ENCODE results near the gene KIF24.
"Not testable (repeated sequence)": the region's sequence is repeated elsewhere in the genome, so short reads cannot be mapped to it uniquely, and the experiment has no call there.

KIF24 gene

GRCh38 chr9:34328500-34328986 lies 525 bp downstream of the KIF24 start:
- DNase-seq (ENCODE audit: low spot score), result no peak

GRCh38 chr9:34326690-34327089 lies 2.4 kb downstream of the KIF24 start:
- no peak for DNase-seq (ENCODE audit: low spot score)

- no peak for DNase-seq (ENCODE audit: low spot score)
Measured at GRCh38 chr9:34322899-34323591, 6.0 kb downstream of the KIF24 start.

- DNase-seq (ENCODE audit: low spot score), result no peak
Measured at GRCh38 chr9:34321451-34321850, 7.6 kb downstream of the KIF24 start.

- DNase-seq (ENCODE audit: low spot score), result no peak
Measured at GRCh38 chr9:34318163-34318790, 10.8 kb downstream of the KIF24 start.

- DNase-seq (ENCODE audit: low spot score), result no peak
Measured at GRCh38 chr9:34317436-34317835, 11.6 kb downstream of the KIF24 start.

- DNase-seq (ENCODE audit: low spot score), result no peak
Measured at GRCh38 chr9:34311499-34312185, 17.4 kb downstream of the KIF24 start.

- no peak for DNase-seq (ENCODE audit: low spot score)
Measured at GRCh38 chr9:34310215-34310614, 18.9 kb downstream of the KIF24 start.

GRCh38 chr9:34308316-34308715 lies 20.8 kb downstream of the KIF24 start:
- not testable (repeated sequence) for DNase-seq (ENCODE audit: low spot score)

GRCh38 chr9:34301064-34301463 lies 28.0 kb downstream of the KIF24 start:
- not testable (repeated sequence) for DNase-seq (ENCODE audit: low spot score)

- no peak for DNase-seq (ENCODE audit: low spot score)
Measured at GRCh38 chr9:34292552-34292951, 36.5 kb downstream of the KIF24 start.

GRCh38 chr9:34291423-34291822 lies 37.6 kb downstream of the KIF24 start:
- no peak for DNase-seq (ENCODE audit: low spot score)

- DNase-seq (ENCODE audit: low spot score), result no peak
Measured at GRCh38 chr9:34291023-34291422, 38.0 kb downstream of the KIF24 start.

- DNase-seq (ENCODE audit: low spot score), result no peak
Measured at GRCh38 chr9:34289159-34289558, 39.9 kb downstream of the KIF24 start.

GRCh38 chr9:34282096-34282495 lies 47.0 kb downstream of the KIF24 start:
- DNase-seq (ENCODE audit: low spot score), result no peak

- no peak for DNase-seq (ENCODE audit: low spot score)
Measured at GRCh38 chr9:34279411-34279810, 49.7 kb downstream of the KIF24 start.
